Measurements from ENCODE around the gene MCRIP1.

The MCRIP1 gene

GRCh38 chr17:81833160-81833920 is at the start of gene MCRIP1:
Gene MCRIP1 (minus strand): TSS chr17:81833291. CDS start chr17:81824506, 8,785 bp downstream.
- DNase-seq, result peak; percentile 90

- DNase-seq, result no peak
Measured at GRCh38 chr17:81879121-81879520, 46.0 kb upstream of the MCRIP1 start.

- DNase-seq, result no peak
Measured at GRCh38 chr17:81878294-81878693, 45.2 kb upstream of the MCRIP1 start.

- no peak for DNase-seq
Measured at GRCh38 chr17:81877569-81877968, 44.5 kb upstream of the MCRIP1 start.

GRCh38 chr17:81871387-81872230 is 38.5 kb upstream of the MCRIP1 start:
- peak; percentile 91 for DNase-seq

GRCh38 chr17:81870981-81871386 is 37.9 kb upstream of the MCRIP1 start, which contains the start of gene ARHGDIA:
Gene ARHGDIA (minus strand): TSS chr17:81871337. CDS start chr17:81869930, 1,407 bp downstream.
- DNase-seq, result no peak

GRCh38 chr17:81870131-81870980 is 37.3 kb upstream of the MCRIP1 start:
- DNase-seq, result no peak

- no peak for DNase-seq
Measured at GRCh38 chr17:81869221-81870130, 36.4 kb upstream of the MCRIP1 start.

GRCh38 chr17:81868674-81869220 is 35.7 kb upstream of the MCRIP1 start:
- DNase-seq, result no peak

GRCh38 chr17:81867991-81868673 is 35.0 kb upstream of the MCRIP1 start:
- no peak for DNase-seq

- DNase-seq, result no peak
Measured at GRCh38 chr17:81867170-81867990, 34.3 kb upstream of the MCRIP1 start.

GRCh38 chr17:81866440-81867169 is 33.5 kb upstream of the MCRIP1 start:
- DNase-seq, result no peak

- DNase-seq, result no peak
Measured at GRCh38 chr17:81865733-81866439, 32.8 kb upstream of the MCRIP1 start.

GRCh38 chr17:81865358-81865732 is 32.3 kb upstream of the MCRIP1 start:
- DNase-seq, result no peak

- DNase-seq, result no peak
Measured at GRCh38 chr17:81863833-81864768, 31.0 kb upstream of the MCRIP1 start.

GRCh38 chr17:81863123-81863675 is 30.1 kb upstream of the MCRIP1 start:
- DNase-seq, result no peak
